Neural crest cell (in vitro differentiated cells): ENCODE results near the gene USP4. TPM values are rescaled to one million over a fixed set of nuclear protein-coding genes. Genes with fewer than 3 reads are reported as not detected.
A peak's percentile ranks its signal among the peaks of the same experiment; 100 is the strongest.

Experiments used
- DNase-seq: peaks from one replicate; pipeline ENCODE4 v3.0.0; 2021; ENCODE audit warnings: low read depth, mixed read lengths, low spot score
- H3K27ac Mint-ChIP-seq: one replicate; pipeline ENCODE4 v1.8.0; 2021; ENCODE audit warnings: mild to moderate bottlenecking, mixed read lengths; ENCODE audit not compliant: unreplicated experiment
- H3K27me3 Mint-ChIP-seq: 2 replicates; pipeline ENCODE4 v1.8.0; 2021; ENCODE audit warnings: low read depth, mild to moderate bottlenecking, mixed read lengths
- H3K36me3 Mint-ChIP-seq: 2 replicates; pipeline ENCODE4 v1.8.0; 2021; ENCODE audit warnings: low read depth, mild to moderate bottlenecking, mixed read lengths
- H3K4me1 Mint-ChIP-seq: 2 replicates; pipeline ENCODE4 v1.8.0; 2021; ENCODE audit warnings: mixed read lengths
- H3K4me3 Mint-ChIP-seq: one replicate; pipeline ENCODE4 v1.8.0; 2021; ENCODE audit warnings: mild to moderate bottlenecking, mixed read lengths
- H3K9me3 Mint-ChIP-seq: 2 replicates; pipeline ENCODE4 v1.8.0; 2021; ENCODE audit warnings: mixed read lengths
- total RNA-seq: library from RNA; stranded (reverse); gene quantifications from 2 replicates; pipeline ENCODE4 v1.2.1, GENCODE V29; 2021
- TF ChIP-seq, protein P1 (sequence below): fragments of 200-600 bp; sonication (generic); conservative IDR thresholded peaks from 2 replicates; pipeline ENCODE4 v1.5.0; 2021; ENCODE audit warnings: antibody characterized with exemption, mild to moderate bottlenecking

The USP4 gene
- total RNA-seq, 1 donor from 2014 or later = 41.5 TPM

DNA sequence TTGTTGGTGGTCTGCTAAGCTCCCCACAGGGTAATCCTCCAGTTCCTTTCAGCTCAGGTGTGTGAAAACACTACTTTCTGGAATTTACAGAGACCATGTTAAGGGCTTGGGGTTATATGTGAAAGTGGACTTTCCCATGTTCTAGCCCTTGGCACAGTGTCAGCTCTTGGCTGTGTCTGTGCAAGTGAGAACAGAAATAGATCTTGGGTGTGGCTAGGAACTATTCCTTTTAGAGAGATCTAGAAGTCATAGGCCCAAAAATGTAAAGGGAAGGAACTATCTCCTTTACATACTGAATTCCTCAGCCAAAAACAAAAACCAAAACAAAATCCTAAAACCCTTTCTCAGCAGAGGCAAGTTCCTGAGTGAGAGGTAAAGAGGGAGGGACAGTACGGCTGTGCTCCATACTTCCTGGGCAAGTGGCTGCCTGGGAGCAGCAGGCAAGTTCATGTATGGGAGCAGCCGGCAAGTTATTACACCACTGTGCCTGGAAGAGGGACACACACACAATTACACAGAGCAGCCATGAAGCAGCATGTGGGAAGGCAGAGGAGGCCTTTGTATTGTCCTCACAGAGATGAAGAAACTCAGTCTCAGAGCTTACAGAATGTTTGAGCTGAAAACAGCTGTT, 43.0 kb downstream of the USP4 start:
- Mint-ChIP-seq H3K4me3 (no peak overlapping the region), H3K9me3 (no peaks in the 10 kb centered on the region), H3K27ac (no peak overlapping the region), H3K27me3 (no peaks in the 10 kb centered on the region), H3K36me3 (peaks cover 21% of the 10 kb centered on the region), H3K4me1 (no peaks in the 10 kb centered on the region)
- no peak for DNase-seq
- TF ChIP-seq, protein P1, sequence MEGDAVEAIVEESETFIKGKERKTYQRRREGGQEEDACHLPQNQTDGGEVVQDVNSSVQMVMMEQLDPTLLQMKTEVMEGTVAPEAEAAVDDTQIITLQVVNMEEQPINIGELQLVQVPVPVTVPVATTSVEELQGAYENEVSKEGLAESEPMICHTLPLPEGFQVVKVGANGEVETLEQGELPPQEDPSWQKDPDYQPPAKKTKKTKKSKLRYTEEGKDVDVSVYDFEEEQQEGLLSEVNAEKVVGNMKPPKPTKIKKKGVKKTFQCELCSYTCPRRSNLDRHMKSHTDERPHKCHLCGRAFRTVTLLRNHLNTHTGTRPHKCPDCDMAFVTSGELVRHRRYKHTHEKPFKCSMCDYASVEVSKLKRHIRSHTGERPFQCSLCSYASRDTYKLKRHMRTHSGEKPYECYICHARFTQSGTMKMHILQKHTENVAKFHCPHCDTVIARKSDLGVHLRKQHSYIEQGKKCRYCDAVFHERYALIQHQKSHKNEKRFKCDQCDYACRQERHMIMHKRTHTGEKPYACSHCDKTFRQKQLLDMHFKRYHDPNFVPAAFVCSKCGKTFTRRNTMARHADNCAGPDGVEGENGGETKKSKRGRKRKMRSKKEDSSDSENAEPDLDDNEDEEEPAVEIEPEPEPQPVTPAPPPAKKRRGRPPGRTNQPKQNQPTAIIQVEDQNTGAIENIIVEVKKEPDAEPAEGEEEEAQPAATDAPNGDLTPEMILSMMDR = no peak

- Mint-ChIP-seq H3K4me3 (no peak overlapping the region), H3K27ac (no peak overlapping the region), H3K27me3 (no peaks in the 10 kb centered on the region), H3K36me3 (peaks cover 20% of the 10 kb centered on the region), H3K4me1 (no peaks in the 10 kb centered on the region), H3K9me3 (no peaks in the 10 kb centered on the region)
- peak; percentile 12 for DNase-seq
- TF ChIP-seq, protein P1 = peak; percentile 71
These were observed 44.3 kb downstream of the USP4 start for GRCh38 chr3:49295489-49296058.

DNA sequence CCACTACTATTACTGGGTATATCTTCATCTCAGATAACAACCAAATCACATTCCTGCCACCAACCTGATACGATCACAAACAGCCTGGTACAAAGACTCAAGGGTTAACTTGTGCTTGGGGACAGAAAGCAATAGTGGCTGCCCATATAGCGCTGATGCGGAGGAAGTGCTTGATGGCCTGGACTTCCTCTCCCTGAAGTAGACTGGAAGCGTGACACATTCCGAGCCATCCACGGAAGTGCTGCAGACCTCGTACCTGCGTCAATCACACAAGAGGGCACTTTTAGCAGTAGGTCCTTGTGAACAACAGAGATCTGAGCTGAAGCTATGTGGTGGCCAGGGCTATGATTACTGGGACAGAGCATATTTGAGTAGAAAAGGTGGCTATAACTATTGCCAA, 45.5 kb downstream of the USP4 start:
- Mint-ChIP-seq H3K27me3 (no peaks in the 10 kb centered on the region), H3K4me1 (no peaks in the 10 kb centered on the region), H3K9me3 (no peaks in the 10 kb centered on the region), H3K4me3 (no peak overlapping the region), H3K27ac (no peak overlapping the region), H3K36me3 (peaks cover 11% of the 10 kb centered on the region)
- TF ChIP-seq, protein P1 = no peak
- DNase-seq = no peak

GRCh38 chr3:49283997-49284396, 55.9 kb downstream of the USP4 start:
- Mint-ChIP-seq H3K27ac (no peak overlapping the region), H3K36me3 (peaks cover 30% of the 10 kb centered on the region), H3K27me3 (no peaks in the 10 kb centered on the region), H3K4me3 (no peak overlapping the region), H3K9me3 (no peaks in the 10 kb centered on the region), H3K4me1 (no peaks in the 10 kb centered on the region)
- no peak for DNase-seq
- TF ChIP-seq, protein P1 = no peak

GRCh38 chr3:49279376-49279775, 60.5 kb downstream of the USP4 start:
- no peaks in the 10 kb centered on the region for H3K9me3 Mint-ChIP-seq
- H3K4me1 Mint-ChIP-seq = no peaks in the 10 kb centered on the region
- peaks cover 23% of the 10 kb centered on the region for H3K36me3 Mint-ChIP-seq
- TF ChIP-seq, protein P1 = no peak
- DNase-seq = no peak
- no peak overlapping the region for H3K4me3 Mint-ChIP-seq
- H3K27ac Mint-ChIP-seq = no peak overlapping the region
- no peaks in the 10 kb centered on the region for H3K27me3 Mint-ChIP-seq
